CD4-positive, alpha-beta memory T cell (primary cell): ENCODE measurements around the gene HDAC4. TPM values are rescaled to one million over a fixed set of nuclear protein-coding genes. Genes with fewer than 3 reads are reported as not detected.

Source experiments
- CTCF ChIA-PET: fragments of 350-600 bp; sonication (Branson Sonifier 250); formaldehyde crosslinking; loops from one replicate; lab custom pipeline; 2021; ENCODE audit warnings: inconsistent platforms; ENCODE audit not compliant: partially characterized antibody; lab: Charles Lee
- POLR2A ChIA-PET: fragments of 350-600 bp; sonication (Branson Sonifier 250); formaldehyde crosslinking; loops from one replicate; lab custom pipeline; 2021; ENCODE audit not compliant: partially characterized antibody; lab: Charles Lee
- DNase-seq, 5 donors: peaks; one replicate each; pipeline versions ENCODE4 v3.0.0 to v3.0.0-alpha.2; 2020 to 2022; ENCODE audit warnings: mixed read lengths in 1 of 5
- H3K27ac ChIP-seq: one replicate; pipeline ENCODE4 v1.7.0; 2013; ENCODE audit warnings: low read depth, low read length
- H3K27me3 ChIP-seq: 2 replicates; pipeline ENCODE4 v1.7.0; 2013; ENCODE audit warnings: mild to moderate bottlenecking, low read length, moderate library complexity; ENCODE audit not compliant: insufficient read depth
- H3K36me3 ChIP-seq: 2 replicates; pipeline ENCODE4 v1.7.0; 2013; ENCODE audit warnings: mild to moderate bottlenecking, low read length, moderate library complexity; ENCODE audit not compliant: insufficient read depth
- H3K4me1 ChIP-seq: 2 replicates; pipeline ENCODE4 v1.7.0; 2013; ENCODE audit warnings: mild to moderate bottlenecking, low read length, moderate library complexity; ENCODE audit not compliant: insufficient read depth
- H3K4me3 ChIP-seq, 2 donors: one replicate each; pipeline ENCODE4 v1.7.0; 2013; ENCODE audit warnings: low read length in 2 of 2, mild to moderate bottlenecking in 1 of 2
- H3K9me3 ChIP-seq, 2 donors: one replicate each; pipeline ENCODE4 v1.7.0; 2013; ENCODE audit warnings: low read length in 2 of 2, control low read depth in 1 of 2; ENCODE audit not compliant: control insufficient read depth in 1 of 2
- H3K27ac Mint-ChIP-seq, 7 donors: one replicate each; pipeline ENCODE4 v1.8.0; 2020 to 2021; ENCODE audit warnings: mixed read lengths in 7 of 7, mild to moderate bottlenecking in 6 of 7, inconsistent platforms in 3 of 7, moderate library complexity in 3 of 7
- H3K27me3 Mint-ChIP-seq, 2 donors: one replicate each; pipeline ENCODE4 v1.8.0; 2020 to 2021; ENCODE audit warnings: mixed read lengths in 2 of 2
- H3K36me3 Mint-ChIP-seq, 2 donors: one replicate each; pipeline ENCODE4 v1.8.0; 2020 to 2021; ENCODE audit warnings: mixed read lengths in 2 of 2, inconsistent platforms in 1 of 2, mild to moderate bottlenecking in 1 of 2
- H3K4me1 Mint-ChIP-seq, 4 donors: one replicate each; pipeline ENCODE4 v1.8.0; 2020 to 2021; ENCODE audit warnings: mixed read lengths in 4 of 4, mild to moderate bottlenecking in 1 of 4
- H3K4me3 Mint-ChIP-seq, 8 donors: one replicate each; pipeline ENCODE4 v1.8.0; 2020 to 2021; ENCODE audit warnings: mixed read lengths in 8 of 8, mild to moderate bottlenecking in 7 of 8, moderate library complexity in 6 of 8, inconsistent platforms in 3 of 8
- H3K9me3 Mint-ChIP-seq, 8 donors: one replicate each; pipeline ENCODE4 v1.8.0; 2020 to 2021; ENCODE audit warnings: mixed read lengths in 8 of 8, mild to moderate bottlenecking in 5 of 8, inconsistent platforms in 3 of 8, moderate library complexity in 1 of 8
- intact Hi-C: fragments of 100-400 bp; cut with micrococcal nuclease; formaldehyde crosslinking; loops from one replicate; pipeline ENCODE4 v1.15.1; 2023
- polyA plus RNA-seq, 2 donors: library from polyadenylated mRNA; unstranded; fragments of 300-500 nt; fragmentation: Illumina TruSeq; gene quantifications; one replicate each; pipeline ENCODE4 v1.2.3, GENCODE V29; 2021
- total RNA-seq, 2 experiments: library from RNA; stranded (reverse); gene quantifications; one replicate each; pipeline ENCODE4 v1.2.3, GENCODE V29; 2021

The HDAC4 gene
- total and polyA plus RNA-seq, 4 experiments from 2014 or later = 1.4 to 59.7 (median 30.4) TPM

DNA sequence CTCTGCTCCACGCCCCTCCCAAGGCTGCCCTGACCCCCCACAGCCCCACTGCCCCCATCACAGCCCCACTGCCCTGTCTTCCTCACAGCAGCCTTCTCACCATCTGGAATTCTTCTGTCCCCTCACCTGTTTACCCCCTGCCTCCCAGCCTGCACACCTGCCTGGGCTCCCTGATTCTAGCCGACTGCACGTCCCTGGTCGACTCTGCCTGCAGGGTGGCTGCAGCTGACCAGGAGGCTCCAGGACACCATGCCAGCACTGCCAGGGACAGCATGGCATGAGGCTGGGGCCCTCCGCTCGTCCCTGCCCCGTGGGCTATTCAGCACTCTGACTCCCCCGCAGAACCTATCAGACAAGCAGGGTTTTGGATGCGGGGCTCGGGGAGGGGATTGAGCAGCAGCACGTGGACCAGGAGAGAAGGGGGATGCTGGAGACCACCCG lies 254.1 kb downstream of the HDAC4 start:
- H3K27me3 ChIP-seq = no peaks in the 10 kb centered on the region
- peaks cover 0 to 14% of the 10 kb centered on the region in 2 donors for H3K9me3 ChIP-seq
- peaks cover 55% of the 10 kb centered on the region for H3K36me3 ChIP-seq
- H3K4me3 ChIP-seq = no peak overlapping the region
- POLR2A ChIA-PET = no interaction called here
- peak overlapping the region in 1 of 7 donors; percentile 27 for H3K27ac Mint-ChIP-seq
- H3K27me3 Mint-ChIP-seq = no peaks in the 10 kb centered on the region
- peaks cover 13 to 29% (median 17%) of the 10 kb centered on the region in 4 donors for H3K4me1 Mint-ChIP-seq
- CTCF ChIA-PET = no interaction called here
- peaks cover 11% of the 10 kb centered on the region for H3K4me1 ChIP-seq
- H3K27ac ChIP-seq = no peak overlapping the region
- H3K9me3 Mint-ChIP-seq = peaks cover 4 to 16% (median 13%) of the 10 kb centered on the region in 8 donors
- intact Hi-C loops = no loop called here
- H3K36me3 Mint-ChIP-seq = peaks cover 48 to 54% of the 10 kb centered on the region in 2 donors
- no peak for DNase-seq
- H3K4me3 Mint-ChIP-seq = no peak overlapping the region

- Histone ChIP-seq H3K36me3 (peaks cover 52% of the 10 kb centered on the region), H3K4me1 (peaks cover 5% of the 10 kb centered on the region), H3K9me3 (peaks cover 0 to 12% of the 10 kb centered on the region in 2 donors), H3K27me3 (no peaks in the 10 kb centered on the region), H3K27ac (no peak overlapping the region), H3K4me3 (no peak overlapping the region)
- intact Hi-C loops = no loop called here
- peaks cover 9 to 23% (median 15%) of the 10 kb centered on the region in 4 donors for H3K4me1 Mint-ChIP-seq
- H3K4me3 Mint-ChIP-seq = no peak overlapping the region
- CTCF ChIA-PET = no interaction called here
- peaks cover 4 to 16% (median 11%) of the 10 kb centered on the region in 8 donors for H3K9me3 Mint-ChIP-seq
- POLR2A ChIA-PET = no interaction called here
- no peak for DNase-seq
- H3K27me3 Mint-ChIP-seq = no peaks in the 10 kb centered on the region
- peaks cover 48 to 58% of the 10 kb centered on the region in 2 donors for H3K36me3 Mint-ChIP-seq
- H3K27ac Mint-ChIP-seq = peak overlapping the region in 1 of 7 donors; percentile 70
Measured at GRCh38 chr2:239146011-239146641, 254.7 kb downstream of the HDAC4 start.

DNA sequence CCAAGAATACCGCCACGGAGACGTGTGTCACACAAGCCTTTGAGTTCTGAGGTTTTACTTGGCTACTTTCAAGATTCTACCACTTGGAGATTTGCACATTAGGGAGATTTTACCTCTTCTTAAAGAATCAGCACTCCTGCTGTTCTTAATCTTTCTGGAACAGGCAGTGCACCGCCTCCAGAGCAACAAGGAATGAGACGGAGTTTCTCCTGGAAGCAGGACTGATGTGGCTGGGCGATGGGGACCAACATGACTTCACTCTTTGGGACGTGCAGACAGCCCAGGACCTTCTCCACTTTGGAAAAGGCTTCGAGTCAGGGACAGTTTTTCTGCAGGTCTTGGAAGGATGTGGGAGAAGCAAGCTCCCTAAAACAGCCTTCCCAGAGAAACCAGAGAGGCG lies 255.2 kb downstream of the HDAC4 start:
- ChIA-PET CTCF (interaction anchor here (1.6 kb wide), 2 partner anchors 154 to 845 kb away, joined by 3 to 4 read pairs; no protein-coding TSS in a partner anchor), POLR2A (no interaction called here)
- Histone ChIP-seq H3K4me3 (no peak overlapping the region), H3K27me3 (no peaks in the 10 kb centered on the region), H3K4me1 (no peaks in the 10 kb centered on the region), H3K36me3 (peaks cover 52% of the 10 kb centered on the region), H3K9me3 (peaks cover 0 to 7% of the 10 kb centered on the region in 2 donors), H3K27ac (no peak overlapping the region)
- Mint-ChIP-seq H3K27me3 (no peaks in the 10 kb centered on the region), H3K4me3 (no peak overlapping the region), H3K4me1 (peaks cover 4 to 17% (median 10%) of the 10 kb centered on the region in 4 donors), H3K9me3 (peaks cover 3 to 11% (median 5%) of the 10 kb centered on the region in 8 donors), H3K36me3 (peaks cover 43 to 54% of the 10 kb centered on the region in 2 donors), H3K27ac (peak overlapping the region in 1 of 7 donors; percentile 70)
- DNase-seq = peak in 1 of 5 donors; percentile 0
- intact Hi-C loops = loop anchor here (2.0 kb wide), 1 partner anchor 251 kb away; no protein-coding TSS in a partner anchor

GRCh38 chr2:239145106-239145505 lies 255.7 kb downstream of the HDAC4 start:
- H3K36me3 Mint-ChIP-seq = peaks cover 39 to 53% of the 10 kb centered on the region in 2 donors
- no peaks in the 10 kb centered on the region for H3K27me3 Mint-ChIP-seq
- Histone ChIP-seq H3K36me3 (peaks cover 52% of the 10 kb centered on the region), H3K4me1 (no peaks in the 10 kb centered on the region), H3K27ac (no peak overlapping the region), H3K9me3 (peaks cover 0 to 2% of the 10 kb centered on the region in 2 donors), H3K4me3 (no peak overlapping the region), H3K27me3 (no peaks in the 10 kb centered on the region)
- peaks cover 1 to 13% (median 6%) of the 10 kb centered on the region in 4 donors for H3K4me1 Mint-ChIP-seq
- H3K9me3 Mint-ChIP-seq = peaks cover under 1 to 7% (median 2%) of the 10 kb centered on the region in 8 donors
- H3K4me3 Mint-ChIP-seq = no peak overlapping the region
- no peak overlapping the region for H3K27ac Mint-ChIP-seq
- POLR2A ChIA-PET = interaction anchor here (1.4 kb wide), 1 partner anchor 252 kb away, joined by 4 read pairs; no protein-coding TSS in a partner anchor
- DNase-seq = peak in 1 of 5 donors; percentile 3
- intact Hi-C loops = loop anchor here (2.0 kb wide), 1 partner anchor 252 kb away; no protein-coding TSS in a partner anchor
- CTCF ChIA-PET = interaction anchor here (0.9 to 3.6 kb wide), 5 partner anchors 11 to 845 kb away, joined by 3 to 27 read pairs (median 4); no protein-coding TSS in a partner anchor

DNA sequence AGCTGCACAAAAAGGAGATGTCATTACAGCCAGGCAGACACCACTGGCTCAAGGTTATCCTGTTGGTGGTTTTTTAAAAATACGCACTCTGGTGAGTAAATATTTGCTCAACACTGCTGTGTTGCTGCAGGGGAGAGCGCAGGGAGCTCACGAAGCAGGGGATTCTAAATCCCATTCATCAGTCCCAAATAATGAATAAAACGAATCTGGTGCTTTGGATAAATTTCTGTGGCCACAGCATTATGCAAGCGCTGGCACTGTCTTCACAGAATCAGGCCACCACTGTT lies 256.2 kb downstream of the HDAC4 start:
- Mint-ChIP-seq H3K4me3 (no peak overlapping the region), H3K36me3 (peaks cover 37 to 56% of the 10 kb centered on the region in 2 donors), H3K9me3 (peaks cover 0 to 5% (median 0%) of the 10 kb centered on the region in 8 donors), H3K4me1 (peaks cover 0 to 11% (median 5%) of the 10 kb centered on the region in 4 donors), H3K27me3 (no peaks in the 10 kb centered on the region), H3K27ac (peak overlapping the region in 2 of 7 donors; percentile 23 to 48)
- H3K27ac ChIP-seq = no peak overlapping the region
- no peaks in the 10 kb centered on the region for H3K27me3 ChIP-seq
- peaks cover 54% of the 10 kb centered on the region for H3K36me3 ChIP-seq
- no peaks in the 10 kb centered on the region for H3K4me1 ChIP-seq
- ChIA-PET POLR2A (interaction anchor here (1.4 kb wide), 1 partner anchor 253 kb away, joined by 4 read pairs; no protein-coding TSS in a partner anchor), CTCF (interaction anchor here (0.9 to 3.6 kb wide), 6 partner anchors 11 to 846 kb away, joined by 3 to 27 read pairs (median 4); no protein-coding TSS in a partner anchor)
- intact Hi-C loops = loop anchor here (1.0 to 2.0 kb wide), 2 partner anchors 123 to 252 kb away; no protein-coding TSS in a partner anchor
- no peak overlapping the region for H3K4me3 ChIP-seq
- H3K9me3 ChIP-seq = no peaks in the 10 kb centered on the region
- DNase-seq = peak in 1 of 5 donors; percentile 12

GRCh38 chr2:239143858-239144712 lies 256.7 kb downstream of the HDAC4 start:
- POLR2A ChIA-PET = interaction anchor here (1.2 to 1.4 kb wide), 2 partner anchors 86 to 253 kb away, joined by 3 to 4 read pairs; no protein-coding TSS in a partner anchor
- H3K4me1 Mint-ChIP-seq = peaks cover 2 to 14% (median 6%) of the 10 kb centered on the region in 4 donors
- peaks cover 0 to 5% (median 0%) of the 10 kb centered on the region in 8 donors for H3K9me3 Mint-ChIP-seq
- no peaks in the 10 kb centered on the region for H3K27me3 ChIP-seq
- no peaks in the 10 kb centered on the region for H3K27me3 Mint-ChIP-seq
- CTCF ChIA-PET = interaction anchor here (0.9 to 3.6 kb wide), 10 partner anchors 12 to 848 kb away, joined by 3 to 27 read pairs (median 4); no protein-coding TSS in a partner anchor
- peak overlapping the region in 3 of 7 donors; percentile 22 to 65 (median 56) for H3K27ac Mint-ChIP-seq
- no peak overlapping the region for H3K4me3 Mint-ChIP-seq
- no peaks in the 10 kb centered on the region for H3K4me1 ChIP-seq
- intact Hi-C loops = loop anchor here (1.0 to 2.0 kb wide), 2 partner anchors 123 to 253 kb away; no protein-coding TSS in a partner anchor
- peak in 4 of 5 donors; percentile 15 to 25 (median 18) for DNase-seq
- peaks cover 59% of the 10 kb centered on the region for H3K36me3 ChIP-seq
- no peak overlapping the region for H3K27ac ChIP-seq
- H3K36me3 Mint-ChIP-seq = peaks cover 41 to 60% of the 10 kb centered on the region in 2 donors
- no peak overlapping the region for H3K4me3 ChIP-seq
- H3K9me3 ChIP-seq = no peaks in the 10 kb centered on the region
